H9 (cell line): ENCODE data around the gene POTEC. TPM values are rescaled to one million over a fixed set of nuclear protein-coding genes. Genes with fewer than 3 reads are reported as not detected.
"Not testable (repeated sequence)": the region's sequence is repeated elsewhere in the genome, so short reads cannot be mapped to it uniquely, and the experiment has no call there.

ENCODE experiments used
- DNase-seq: peaks from one replicate; pipeline ENCODE4 v3.0.0-alpha.2; 2017
- H2AFZ ChIP-seq: one replicate; pipeline ENCODE4 v1.6.1; 2013; ENCODE audit warnings: mild to moderate bottlenecking, low read length, control low read depth, moderate library complexity
- H2AK5ac ChIP-seq: 2 replicates; pipeline ENCODE4 v1.6.1; 2013; ENCODE audit warnings: low read length, control low read depth, mixed read lengths; ENCODE audit not compliant: insufficient read length
- H2BK120ac ChIP-seq: one replicate; pipeline ENCODE4 v1.6.1; 2013; ENCODE audit warnings: low read depth, mild to moderate bottlenecking, low read length, control low read depth, inconsistent platforms; ENCODE audit not compliant: poor library complexity, severe bottlenecking
- H2BK12ac ChIP-seq: 2 replicates; pipeline ENCODE4 v1.6.1; 2013; ENCODE audit warnings: low read length, control low read depth, mixed read lengths, low read depth; ENCODE audit not compliant: insufficient read length
- H2BK15ac ChIP-seq: 2 replicates; pipeline ENCODE4 v1.6.1; 2013; ENCODE audit warnings: low read depth, low read length, control low read depth
- H2BK20ac ChIP-seq: one replicate; pipeline ENCODE4 v1.6.1; 2013; ENCODE audit warnings: low read depth, mild to moderate bottlenecking, low read length, control low read depth, inconsistent platforms; ENCODE audit not compliant: poor library complexity, severe bottlenecking
- H2BK5ac ChIP-seq: 2 replicates; pipeline ENCODE4 v1.6.1; 2013; ENCODE audit warnings: low read length, control low read depth, mixed read lengths; ENCODE audit not compliant: insufficient read length
- H3K14ac ChIP-seq: 2 replicates; pipeline ENCODE4 v1.6.1; 2013; ENCODE audit warnings: low read length, control low read depth; ENCODE audit not compliant: insufficient read depth
- H3K18ac ChIP-seq: 2 replicates; pipeline ENCODE4 v1.6.1; 2013; ENCODE audit warnings: low read depth, mild to moderate bottlenecking, mixed read lengths, low read length, control low read depth; ENCODE audit not compliant: insufficient read length
- H3K23ac ChIP-seq: 2 replicates; pipeline ENCODE4 v1.6.1; 2013; ENCODE audit warnings: low read length, control low read depth, mixed read lengths, low read depth; ENCODE audit not compliant: insufficient read length
- H3K23me2 ChIP-seq: 2 replicates; pipeline ENCODE4 v1.6.1; 2013; ENCODE audit warnings: low read depth, mild to moderate bottlenecking, mixed read lengths, low read length, control low read depth; ENCODE audit not compliant: insufficient read length, poor library complexity, severe bottlenecking
- H3K27ac ChIP-seq: 2 replicates; pipeline ENCODE4 v1.5.1; 2013; ENCODE audit warnings: low read length, control low read depth, mixed read lengths, low read depth; ENCODE audit not compliant: insufficient read length
- H3K27me3 ChIP-seq: 2 replicates; pipeline ENCODE4 v1.6.1; 2013; ENCODE audit warnings: low read length, control low read depth, inconsistent platforms; ENCODE audit not compliant: insufficient read depth
- H3K4ac ChIP-seq: 2 replicates; pipeline ENCODE4 v1.6.1; 2013; ENCODE audit warnings: low read depth, mild to moderate bottlenecking, control low read depth, inconsistent platforms, low read length, moderate library complexity
- H3K4me1 ChIP-seq: 2 replicates; pipeline ENCODE4 v1.6.1; 2013; ENCODE audit warnings: low read length, control low read depth, inconsistent platforms; ENCODE audit not compliant: insufficient read depth
- H3K4me2 ChIP-seq: 2 replicates; pipeline ENCODE4 v1.6.1; 2013; ENCODE audit warnings: low read length, control low read depth, mixed read lengths; ENCODE audit not compliant: insufficient read length, insufficient read depth
- H3K56ac ChIP-seq: 2 replicates; pipeline ENCODE4 v1.6.1; 2013; ENCODE audit warnings: low read depth, mild to moderate bottlenecking, mixed read lengths, low read length, control low read depth; ENCODE audit not compliant: insufficient read length
- H3K79me1 ChIP-seq: 2 replicates; pipeline ENCODE4 v1.6.1; 2013; ENCODE audit warnings: low read depth, mild to moderate bottlenecking, moderate library complexity, low read length, control low read depth, inconsistent platforms; ENCODE audit not compliant: insufficient read depth, poor library complexity, severe bottlenecking
- H3K79me2 ChIP-seq: 2 replicates; pipeline ENCODE4 v1.6.1; 2013; ENCODE audit warnings: low read length, control low read depth, inconsistent platforms; ENCODE audit not compliant: insufficient read depth
- H3K9ac ChIP-seq: 2 replicates; pipeline ENCODE4 v1.6.1; 2013; ENCODE audit warnings: low read length, control low read depth, mixed read lengths; ENCODE audit not compliant: insufficient read length; ENCODE audit errors: extremely low read depth
- H3K9me3 ChIP-seq: one replicate; pipeline ENCODE4 v1.6.1; 2013; ENCODE audit warnings: low read depth, low read length, inconsistent platforms; ENCODE audit not compliant: control insufficient read depth
- H3T11ph ChIP-seq: one replicate; pipeline ENCODE4 v1.6.1; 2013; ENCODE audit warnings: mild to moderate bottlenecking, low read length, control low read depth, inconsistent platforms
- H4K20me1 ChIP-seq: one replicate; pipeline ENCODE4 v1.6.1; 2013; ENCODE audit not compliant: control insufficient read depth, insufficient read length, insufficient read depth
- H4K5ac ChIP-seq: 2 replicates; pipeline ENCODE4 v1.6.1; 2013; ENCODE audit warnings: low read depth, mild to moderate bottlenecking, mixed read lengths, low read length, control low read depth; ENCODE audit not compliant: insufficient read length
- H4K8ac ChIP-seq: replicated peaks from 2 replicates; pipeline ENCODE4 v1.6.1; 2013; ENCODE audit warnings: low read length, control low read depth, mixed read lengths, low read depth; ENCODE audit not compliant: insufficient read length
- H4K91ac ChIP-seq: 2 replicates; pipeline ENCODE4 v1.6.1; 2013; ENCODE audit warnings: low read depth, mild to moderate bottlenecking, moderate library complexity, mixed read lengths, low read length, control low read depth; ENCODE audit not compliant: insufficient read length
- H3K27ac Mint-ChIP-seq, 3 experiments: 2 replicates in 2 of 3; 3 replicates in 1 of 3; pipeline ENCODE4 v1.8.0; 2020 to 2021; ENCODE audit warnings: mixed read lengths in 3 of 3, mild to moderate bottlenecking in 1 of 3, moderate library complexity in 1 of 3
- H3K27me3 Mint-ChIP-seq: 2 replicates; pipeline ENCODE4 v1.8.0; 2021; ENCODE audit warnings: low read depth, mild to moderate bottlenecking, moderate library complexity, mixed read lengths
- H3K36me3 Mint-ChIP-seq, 3 experiments: 2 replicates in 2 of 3; 3 replicates in 1 of 3; pipeline ENCODE4 v1.8.0; 2020 to 2021; ENCODE audit warnings: low read depth in 3 of 3, mixed read lengths in 3 of 3; ENCODE audit not compliant: insufficient read depth in 1 of 3
- H3K4me1 Mint-ChIP-seq, 2 experiments: 2 replicates each; pipeline ENCODE4 v1.8.0; 2020; ENCODE audit warnings: mixed read lengths in 2 of 2
- H3K4me3 Mint-ChIP-seq, 2 experiments: 2 replicates in 1 of 2; 3 replicates in 1 of 2; pipeline ENCODE4 v1.8.0; 2020 to 2021; ENCODE audit warnings: mild to moderate bottlenecking in 2 of 2, mixed read lengths in 2 of 2, moderate library complexity in 1 of 2
- H3K9me3 Mint-ChIP-seq, 2 experiments: 2 replicates in 1 of 2; 3 replicates in 1 of 2; pipeline ENCODE4 v1.8.0; 2020; ENCODE audit warnings: mild to moderate bottlenecking in 2 of 2, mixed read lengths in 2 of 2, moderate library complexity in 1 of 2
- WGBS: extraction: QIAGEN DNeasy Blood & Tissue Kit; methylation state at CpG from one replicate; pipeline ENCODE4 v1.1.7; 2013; ENCODE audit warnings: missing lambda C conversion rate, low lambda C conversion rate, mixed read lengths; ENCODE audit not compliant: insufficient read length; ENCODE audit errors: extremely low coverage; 5-methylcytosine and 5-hydroxymethylcytosine counted together
- total RNA-seq: library from RNA; stranded (reverse); gene quantifications from 2 replicates; pipeline ENCODE4 v1.2.1, GENCODE V29; 2021

The POTEC gene
- total RNA-seq, 1 experiment from 2014 or later = not detected

- not testable (repeated sequence) for H2BK12ac ChIP-seq, H2BK120ac ChIP-seq, H2AK5ac ChIP-seq, H2AFZ ChIP-seq, H2BK15ac ChIP-seq, H3K56ac ChIP-seq, H3K27me3 Mint-ChIP-seq, H3K4me2 ChIP-seq, H3K23ac ChIP-seq, H3K18ac ChIP-seq, H3K79me2 ChIP-seq, H3K23me2 ChIP-seq, H3K27ac ChIP-seq, DNase-seq, H3K14ac ChIP-seq, H2BK5ac ChIP-seq, H4K91ac ChIP-seq, H3K27me3 ChIP-seq, H4K5ac ChIP-seq, H3K27ac Mint-ChIP-seq, H3K9ac ChIP-seq, H3K9me3 ChIP-seq, H2BK20ac ChIP-seq, H3K36me3 Mint-ChIP-seq, H3K4me1 Mint-ChIP-seq, H3K4me3 Mint-ChIP-seq, H3T11ph ChIP-seq, H3K79me1 ChIP-seq, H3K4me1 ChIP-seq, H3K4ac ChIP-seq, H4K8ac ChIP-seq, H4K20me1 ChIP-seq
- H3K9me3 Mint-ChIP-seq = peaks cover 59 to 63% of the 10 kb centered on the region in 2 experiments
- no CpG with 5 or more reads among the region's 15 CpGs for WGBS
Measured at GRCh38 chr18:14475520-14475919, 67.9 kb downstream of the POTEC start.

- not testable (repeated sequence) for H2BK5ac ChIP-seq, H4K91ac ChIP-seq, DNase-seq, H3K27me3 Mint-ChIP-seq, H4K8ac ChIP-seq, H2BK120ac ChIP-seq, H2BK12ac ChIP-seq, H3K14ac ChIP-seq, H3K9ac ChIP-seq, H3K23ac ChIP-seq, H3K23me2 ChIP-seq, H3K4me2 ChIP-seq, H2BK20ac ChIP-seq, H2BK15ac ChIP-seq, H3K27ac ChIP-seq, H3K4me3 Mint-ChIP-seq, H3K27ac Mint-ChIP-seq, H3K36me3 Mint-ChIP-seq, H3K56ac ChIP-seq, H4K20me1 ChIP-seq, H3K18ac ChIP-seq, H3K4ac ChIP-seq, H4K5ac ChIP-seq, H3K9me3 ChIP-seq, H3K79me2 ChIP-seq, H3K4me1 Mint-ChIP-seq, H3K4me1 ChIP-seq, H3K27me3 ChIP-seq, H2AFZ ChIP-seq, H3K79me1 ChIP-seq, H3T11ph ChIP-seq, H2AK5ac ChIP-seq
- WGBS = no CpG with 5 or more reads among the region's 22 CpGs
- H3K9me3 Mint-ChIP-seq = peaks cover 60 to 64% of the 10 kb centered on the region in 2 experiments
Measured at GRCh38 chr18:14474752-14475151, 68.6 kb downstream of the POTEC start.
